ENCODE results near the gene AP4M1. TPM values are rescaled to one million over a fixed set of nuclear protein-coding genes. Genes with fewer than 3 reads are reported as not detected.

The AP4M1 gene
- total RNA-seq, 2 donors from 2014 or later = 6.0 to 11.2 TPM

DNA sequence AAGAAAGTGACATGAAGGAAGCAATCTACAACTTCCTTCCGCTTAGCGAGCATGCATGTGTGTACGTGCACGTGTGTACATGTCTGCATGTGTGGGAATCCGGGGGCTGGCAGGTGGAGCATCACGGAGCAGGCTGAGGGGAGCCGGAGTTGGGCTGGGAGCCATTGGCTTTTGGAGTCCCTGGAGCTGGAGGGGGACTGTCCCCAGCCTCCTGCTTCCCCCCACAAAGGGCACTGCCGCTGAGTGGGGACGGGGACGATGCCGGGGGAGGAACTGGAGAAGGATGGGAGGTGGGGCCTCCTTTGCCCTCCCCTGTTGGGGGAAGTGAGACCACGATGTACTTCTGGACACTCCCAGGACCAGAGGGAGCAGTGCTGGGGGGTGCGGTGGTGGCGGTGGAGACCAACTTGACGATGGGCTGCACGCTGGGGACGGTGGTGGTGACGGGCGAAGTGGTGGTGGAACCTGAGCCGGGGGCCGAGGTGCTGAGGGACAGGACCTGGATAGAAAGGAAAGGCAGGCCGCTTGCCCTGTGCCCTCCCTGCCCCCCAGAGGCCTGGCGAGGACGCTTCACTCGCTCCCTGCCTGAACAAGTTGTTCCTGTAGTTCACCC is 5.8 kb downstream of the AP4M1 start:
- TF ChIP-seq, protein P1, sequence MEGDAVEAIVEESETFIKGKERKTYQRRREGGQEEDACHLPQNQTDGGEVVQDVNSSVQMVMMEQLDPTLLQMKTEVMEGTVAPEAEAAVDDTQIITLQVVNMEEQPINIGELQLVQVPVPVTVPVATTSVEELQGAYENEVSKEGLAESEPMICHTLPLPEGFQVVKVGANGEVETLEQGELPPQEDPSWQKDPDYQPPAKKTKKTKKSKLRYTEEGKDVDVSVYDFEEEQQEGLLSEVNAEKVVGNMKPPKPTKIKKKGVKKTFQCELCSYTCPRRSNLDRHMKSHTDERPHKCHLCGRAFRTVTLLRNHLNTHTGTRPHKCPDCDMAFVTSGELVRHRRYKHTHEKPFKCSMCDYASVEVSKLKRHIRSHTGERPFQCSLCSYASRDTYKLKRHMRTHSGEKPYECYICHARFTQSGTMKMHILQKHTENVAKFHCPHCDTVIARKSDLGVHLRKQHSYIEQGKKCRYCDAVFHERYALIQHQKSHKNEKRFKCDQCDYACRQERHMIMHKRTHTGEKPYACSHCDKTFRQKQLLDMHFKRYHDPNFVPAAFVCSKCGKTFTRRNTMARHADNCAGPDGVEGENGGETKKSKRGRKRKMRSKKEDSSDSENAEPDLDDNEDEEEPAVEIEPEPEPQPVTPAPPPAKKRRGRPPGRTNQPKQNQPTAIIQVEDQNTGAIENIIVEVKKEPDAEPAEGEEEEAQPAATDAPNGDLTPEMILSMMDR (IDR thresholded peaks at IDR 0.05) = no peak
- no peak for TF ChIP-seq POLR2A (IDR thresholded peaks at IDR 0.05)
- ATAC-seq = no peak

DNA sequence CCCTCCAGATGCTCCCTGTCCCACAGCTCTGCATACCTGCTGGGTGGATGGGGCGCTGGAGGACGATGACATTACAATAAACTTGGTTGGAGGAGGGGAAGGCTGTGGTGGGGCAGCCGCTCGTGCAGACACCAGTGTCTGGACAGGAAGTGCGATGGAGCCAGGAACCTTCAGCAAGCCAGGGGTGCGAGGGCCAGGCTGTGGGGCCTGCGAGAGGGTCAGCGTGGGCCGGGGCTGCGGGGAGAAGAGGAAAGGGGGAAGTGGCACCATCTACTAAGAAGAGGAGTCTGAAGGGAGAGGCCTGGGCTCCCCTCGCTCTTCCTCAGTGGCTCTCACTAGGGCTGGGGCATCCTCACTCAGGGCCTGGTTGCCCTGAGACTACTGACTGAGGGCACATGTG is 6.4 kb downstream of the AP4M1 start:
- H3K4me3 ChIP-seq = no peak overlapping the region
- H3K27ac ChIP-seq = no peak overlapping the region
- H3K4me1 ChIP-seq = no peaks in the 10 kb centered on the region
- no peaks in the 10 kb centered on the region for H3K9me3 ChIP-seq
- no peak for ATAC-seq
- H3K27me3 ChIP-seq = no peaks in the 10 kb centered on the region
- intact Hi-C loops (cut with DNase I) = no loop called here
- no peak for DNase-seq
- WGBS, 2 donors = 78 to 81% methylated on average over 10 to 11 of the region's 11 CpGs
- no peak for TF ChIP-seq POLR2A (IDR thresholded peaks at IDR 0.05)
- TF ChIP-seq, protein P1 (IDR thresholded peaks at IDR 0.05) = no peak
- peaks cover 3 to 16% of the 10 kb centered on the region in 2 donors for H3K36me3 ChIP-seq (replicated peaks in 1 of 2; ENCODE audit: insufficient read depth in 1 of 2, low read depth in 2 of 2)

More for the DNA sequence above, 5.8 kb downstream of the AP4M1 start:
- no peak overlapping the region for H3K27ac ChIP-seq
- WGBS, 2 donors = 85 to 89% methylated on average over 20 to 23 of the region's 25 CpGs
- intact Hi-C loops (cut with DNase I) = no loop called here
- H3K27me3 ChIP-seq = no peaks in the 10 kb centered on the region
- no peak for DNase-seq
- H3K9me3 ChIP-seq = no peaks in the 10 kb centered on the region
- H3K4me1 ChIP-seq = peaks cover 6% of the 10 kb centered on the region
- peaks cover 3 to 14% of the 10 kb centered on the region in 2 donors for H3K36me3 ChIP-seq (replicated peaks in 1 of 2; ENCODE audit: insufficient read depth in 1 of 2, low read depth in 2 of 2)
- no peak overlapping the region for H3K4me3 ChIP-seq

DNA sequence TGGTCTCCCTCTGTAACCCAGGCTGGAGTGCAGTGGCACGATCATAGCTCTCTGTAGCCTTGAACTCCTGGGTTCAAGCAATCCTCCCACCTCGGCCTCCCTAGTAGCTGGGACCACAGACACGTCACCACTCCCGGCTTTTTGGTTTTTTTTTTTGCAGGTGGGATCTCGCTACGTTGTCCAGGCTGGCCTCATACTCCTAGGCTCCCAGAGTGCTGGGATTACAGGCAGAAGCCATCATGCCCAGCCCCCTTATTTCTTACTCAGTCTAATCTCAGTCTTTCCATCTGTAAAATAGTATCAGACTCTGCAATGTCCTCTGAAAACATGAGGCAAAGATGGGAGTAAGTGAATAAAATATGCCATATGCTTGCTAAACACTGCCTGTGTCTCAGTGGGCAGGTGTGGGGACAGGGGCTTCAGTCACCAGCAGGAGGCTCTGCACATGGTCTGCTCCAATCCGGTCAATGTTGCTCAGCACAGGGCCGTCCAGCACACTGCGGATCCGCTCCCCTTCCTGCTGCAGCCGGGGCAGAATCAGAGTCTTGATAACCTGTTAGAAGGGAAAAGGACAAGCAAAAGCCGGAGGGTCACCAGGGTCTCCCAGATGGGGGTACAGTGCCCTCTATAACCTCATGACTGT is 8.2 kb downstream of the AP4M1 start:
- WGBS, 2 donors = 78 to 88% methylated on average over 12 of the region's 12 CpGs
- no peak overlapping the region for H3K4me3 ChIP-seq

DNA sequence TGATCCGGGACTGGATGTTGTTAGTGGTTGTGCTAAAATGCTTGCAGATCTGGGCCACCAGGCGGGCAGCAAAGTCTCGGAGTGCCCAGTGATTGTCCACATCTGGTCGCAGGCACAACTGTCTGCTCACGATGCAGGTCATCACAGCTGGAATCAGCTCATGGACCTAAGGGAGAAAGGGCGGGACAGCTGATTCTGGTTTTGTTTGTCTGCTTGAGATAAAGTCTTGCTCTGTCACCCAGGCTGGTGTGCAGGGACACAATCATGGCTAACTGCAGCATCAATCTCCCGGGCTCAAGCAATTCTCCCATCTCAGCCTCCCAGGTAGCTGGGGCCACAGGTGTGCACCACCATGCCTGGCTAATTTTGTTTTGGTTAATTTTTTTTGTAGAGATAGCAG is 9.7 kb downstream of the AP4M1 start:
- no peaks in the 10 kb centered on the region for H3K9me3 ChIP-seq
- no peaks in the 10 kb centered on the region for H3K27me3 ChIP-seq
- H3K4me3 ChIP-seq = no peak overlapping the region
- intact Hi-C loops (cut with DNase I) = no loop called here
- DNase-seq (no peak), ATAC-seq (no peak)
- H3K27ac ChIP-seq = no peak overlapping the region
- WGBS, 2 donors = 92 to 96% methylated on average over 7 of the region's 7 CpGs
- H3K4me1 ChIP-seq = no peaks in the 10 kb centered on the region
- TF ChIP-seq, protein P1 (IDR thresholded peaks at IDR 0.05) = no peak
- no peak for TF ChIP-seq POLR2A (IDR thresholded peaks at IDR 0.05)
- H3K36me3 ChIP-seq (replicated peaks in 1 of 2; ENCODE audit: insufficient read depth in 1 of 2, low read depth in 2 of 2) = peaks cover 3 to 10% of the 10 kb centered on the region in 2 donors

More for the DNA sequence above, 8.2 kb downstream of the AP4M1 start:
- no peaks in the 10 kb centered on the region for H3K4me1 ChIP-seq
- DNase-seq (no peak), ATAC-seq (no peak)
- no peaks in the 10 kb centered on the region for H3K9me3 ChIP-seq
- H3K36me3 ChIP-seq (replicated peaks in 1 of 2; ENCODE audit: insufficient read depth in 1 of 2, low read depth in 2 of 2) = peaks cover 3 to 12% of the 10 kb centered on the region in 2 donors
- H3K27ac ChIP-seq = no peak overlapping the region
- intact Hi-C loops (cut with DNase I) = no loop called here
- no peak for TF ChIP-seq POLR2A (IDR thresholded peaks at IDR 0.05)
- H3K27me3 ChIP-seq = no peaks in the 10 kb centered on the region

DNA sequence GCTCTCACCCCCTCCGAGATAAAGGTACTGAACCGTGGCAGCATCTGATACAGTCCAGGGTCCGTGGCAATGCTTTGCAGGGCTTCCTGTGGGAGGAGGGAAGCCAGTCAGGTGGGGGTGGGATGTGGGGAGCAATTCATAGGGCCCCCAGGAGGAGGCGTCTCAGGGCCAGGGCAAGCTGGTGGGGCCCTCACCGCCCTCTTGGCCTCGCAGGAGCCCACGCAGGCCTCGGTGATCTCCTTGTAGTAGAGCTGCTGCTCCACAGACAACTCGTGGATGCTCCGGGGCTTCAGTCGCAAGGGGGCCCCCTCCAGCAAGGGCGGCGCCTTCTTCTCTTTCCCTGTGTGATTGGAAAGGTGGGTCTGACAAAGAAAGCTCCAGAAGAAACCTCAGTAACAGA is 10.5 kb downstream of the AP4M1 start:
- no peaks in the 10 kb centered on the region for H3K27me3 ChIP-seq
- no peak for ATAC-seq
- peaks cover 3 to 9% of the 10 kb centered on the region in 2 donors for H3K36me3 ChIP-seq (replicated peaks in 1 of 2; ENCODE audit: insufficient read depth in 1 of 2, low read depth in 2 of 2)
- no peak overlapping the region for H3K4me3 ChIP-seq
- H3K27ac ChIP-seq = no peak overlapping the region
- no peaks in the 10 kb centered on the region for H3K4me1 ChIP-seq
- WGBS, 2 donors = 80 to 90% methylated on average over 10 of the region's 13 CpGs
- H3K9me3 ChIP-seq = no peaks in the 10 kb centered on the region
- DNase-seq = no peak
- TF ChIP-seq, protein P1 (IDR thresholded peaks at IDR 0.05) = no peak
- no peak for TF ChIP-seq POLR2A (IDR thresholded peaks at IDR 0.05)
- intact Hi-C loops (cut with DNase I) = no loop called here
